DND-41 (cell line): Measurements from ENCODE around the gene RBMX.
"Not testable (repeated sequence)": the region's sequence is repeated elsewhere in the genome, so short reads cannot be mapped to it uniquely, and the experiment has no call there.

ENCODE experiments used
- ATAC-seq: fragments of 200-7000 bp; cut with Tn5 transposase; 3 replicates; pipeline ENCODE4 v1.9.1; 2021; ENCODE audit warnings: low read depth; ENCODE audit not compliant: insufficient read depth
- DNase-seq: peaks from one replicate; pipeline ENCODE4 v3.0.0-alpha.2; 2020
- H2AFZ ChIP-seq: 2 replicates; pipeline ENCODE4 v1.6.0; 2012; ENCODE audit warnings: low read depth, low read length
- H3K27ac ChIP-seq: 2 replicates; pipeline ENCODE4 v1.5.1; 2012; ENCODE audit warnings: low read length, inconsistent platforms
- H3K27me3 ChIP-seq: fragments of 200-600 bp; sonication (generic); 2 replicates; pipeline ENCODE4 v1.6.0; 2012; ENCODE audit warnings: low read length, mild to moderate bottlenecking, inconsistent platforms; ENCODE audit not compliant: insufficient read depth, poor library complexity
- H3K36me3 ChIP-seq: 2 replicates; pipeline ENCODE4 v1.5.1; 2012; ENCODE audit warnings: low read length, inconsistent platforms; ENCODE audit not compliant: insufficient read depth
- H3K4me1 ChIP-seq: 2 replicates; pipeline ENCODE4 v1.5.1; 2012; ENCODE audit warnings: mild to moderate bottlenecking, low read length; ENCODE audit not compliant: insufficient read depth
- H3K4me2 ChIP-seq: 2 replicates; pipeline ENCODE4 v1.6.0; 2012; ENCODE audit warnings: mild to moderate bottlenecking, moderate library complexity, low read length, inconsistent platforms; ENCODE audit not compliant: insufficient read depth
- H3K4me3 ChIP-seq, 2 experiments: fragments of 200-600 bp in 1 of 2; shearing (Covaris generic) in 1 of 2; 2 replicates each; pipeline ENCODE4 v1.5.1; 2012 to 2016; ENCODE audit warnings: inconsistent platforms in 2 of 2, low read length in 2 of 2, mild to moderate bottlenecking in 2 of 2, low read depth in 1 of 2, moderate library complexity in 1 of 2
- H3K79me2 ChIP-seq: 2 replicates; pipeline ENCODE4 v1.6.0; 2012; ENCODE audit warnings: low read length, inconsistent platforms; ENCODE audit not compliant: insufficient read depth
- H3K9ac ChIP-seq: 2 replicates; pipeline ENCODE4 v1.6.0; 2012; ENCODE audit warnings: low read depth, mild to moderate bottlenecking, inconsistent platforms, low read length, moderate library complexity
- H3K9me3 ChIP-seq: 2 replicates; pipeline ENCODE4 v1.5.1; 2012; ENCODE audit warnings: low read length, moderate library complexity, mild to moderate bottlenecking, inconsistent platforms; ENCODE audit not compliant: insufficient read depth, severe bottlenecking
- H4K20me1 ChIP-seq: 2 replicates; pipeline ENCODE4 v1.6.0; 2012; ENCODE audit warnings: low read length; ENCODE audit not compliant: insufficient read depth
- CTCF ChIP-seq: IDR thresholded peaks from 2 replicates; pipeline ENCODE4 v1.5.1; 2012; ENCODE audit warnings: borderline replicate concordance, low read length, moderate library complexity, mild to moderate bottlenecking; ENCODE audit not compliant: poor library complexity, severe bottlenecking; ENCODE audit errors: extremely low read depth
- EZH2 ChIP-seq: IDR thresholded peaks from 3 replicates; pipeline ENCODE4 v1.6.1; 2012; ENCODE audit warnings: borderline replicate concordance, low read depth, mild to moderate bottlenecking, moderate library complexity, low read length, inconsistent platforms; ENCODE audit not compliant: severe bottlenecking

The RBMX gene

DNA sequence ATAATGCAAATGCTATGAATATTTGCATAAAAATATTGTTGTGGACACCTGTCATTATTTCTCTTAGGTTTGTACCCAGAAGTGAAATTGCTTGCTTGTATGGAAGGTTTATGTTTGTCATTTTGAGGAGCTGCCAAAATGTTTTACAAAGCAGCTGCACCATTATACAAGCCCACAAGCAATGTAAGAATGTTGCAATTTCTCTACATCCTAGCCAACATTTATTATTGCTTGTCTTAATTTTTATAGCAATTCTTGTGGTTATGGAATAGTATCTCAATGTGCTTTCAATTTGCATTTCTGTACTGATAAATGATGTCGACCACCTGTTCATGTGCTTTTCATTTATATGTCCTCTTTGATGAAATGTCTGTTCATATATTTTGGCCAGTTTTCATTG is 18.7 kb upstream of the RBMX start:
- Histone ChIP-seq H3K4me3 (no peak overlapping the region), H3K4me1 (peaks cover 8% of the 10 kb centered on the region), H3K36me3 (no peaks in the 10 kb centered on the region), H3K4me2 (no peak overlapping the region), H2AFZ (no peak overlapping the region), H3K27me3 (no peaks in the 10 kb centered on the region), H3K9ac (no peak overlapping the region), H4K20me1 (no peaks in the 10 kb centered on the region), H3K79me2 (no peaks in the 10 kb centered on the region), H3K9me3 (no peaks in the 10 kb centered on the region), H3K27ac (no peak overlapping the region)
- DNase-seq (no peak), ATAC-seq (no peak)
- no peak for TF ChIP-seq CTCF
- TF ChIP-seq EZH2 = no peak

DNA sequence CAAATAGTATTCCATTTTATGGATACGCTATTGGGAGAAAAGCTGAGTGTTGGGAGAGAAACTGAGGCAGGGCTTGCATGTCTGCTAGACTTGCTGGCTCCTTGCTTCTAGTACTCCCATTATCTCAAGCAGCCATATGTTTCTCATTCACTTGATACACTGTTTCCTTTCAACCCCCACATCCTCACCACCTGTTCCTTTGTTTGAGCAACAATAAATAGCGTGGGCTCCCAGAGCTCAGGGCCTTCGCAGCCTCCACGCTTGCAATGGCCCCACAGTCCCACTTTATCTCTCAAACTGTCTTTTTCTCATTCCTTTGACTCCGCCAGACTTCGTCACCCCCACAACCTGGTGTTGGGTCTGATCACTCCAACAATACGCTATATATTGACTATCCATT is 18.2 kb upstream of the RBMX start:
- not testable (repeated sequence) for H3K9ac ChIP-seq, H3K4me2 ChIP-seq, H3K9me3 ChIP-seq, H2AFZ ChIP-seq, H3K27me3 ChIP-seq, H3K4me1 ChIP-seq, H4K20me1 ChIP-seq, H3K36me3 ChIP-seq, H3K4me3 ChIP-seq, H3K79me2 ChIP-seq, ATAC-seq, H3K27ac ChIP-seq
- peak; percentile 15 for DNase-seq

DNA sequence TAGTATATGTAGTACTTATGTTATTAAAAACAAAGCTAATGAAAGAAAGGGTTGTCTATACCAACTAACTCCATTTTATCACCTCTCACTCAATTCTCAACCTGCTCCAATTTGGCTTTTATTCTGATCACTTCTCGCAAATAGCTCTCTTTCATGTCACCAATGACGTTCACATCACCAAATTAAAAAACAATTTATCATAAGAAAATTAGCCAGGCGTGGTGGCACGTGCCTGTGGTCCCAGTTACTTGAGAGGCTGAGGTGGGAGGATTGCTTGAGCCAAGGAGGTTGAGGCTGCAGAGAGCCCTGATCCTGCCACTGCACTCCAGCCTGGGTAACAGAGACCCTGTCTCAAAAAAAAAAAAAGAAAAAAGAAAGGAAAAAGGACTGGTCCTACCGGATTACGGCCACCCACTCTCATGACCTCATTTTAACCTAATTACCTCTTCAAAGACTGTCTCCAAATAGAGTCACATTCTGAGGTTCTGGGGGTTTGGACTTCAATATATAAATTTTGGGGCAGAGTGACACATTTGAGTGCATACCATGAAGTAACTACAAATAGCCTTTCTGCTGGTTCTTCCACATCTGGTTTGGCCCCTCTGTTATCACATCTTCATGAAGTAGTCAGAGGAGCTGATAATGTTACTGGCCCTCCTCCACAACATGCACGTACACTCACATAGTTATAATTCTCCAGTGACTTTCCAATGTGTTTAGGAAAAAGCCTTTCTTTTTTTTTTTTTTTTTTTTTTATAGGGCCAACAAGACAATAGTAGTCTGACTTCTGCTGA is 15.8 kb upstream of the RBMX start:
- DNase-seq (no peak), ATAC-seq (no peak)
- Histone ChIP-seq H3K27ac (no peak overlapping the region), H3K4me3 (no peak overlapping the region), H3K79me2 (no peaks in the 10 kb centered on the region), H3K27me3 (no peaks in the 10 kb centered on the region), H3K36me3 (no peaks in the 10 kb centered on the region), H3K4me1 (peaks cover 8% of the 10 kb centered on the region), H3K9me3 (no peaks in the 10 kb centered on the region), H3K9ac (no peak overlapping the region), H3K4me2 (no peak overlapping the region), H4K20me1 (no peaks in the 10 kb centered on the region), H2AFZ (no peak overlapping the region)
- TF ChIP-seq EZH2 = no peak
- TF ChIP-seq CTCF = no peak

GRCh38 chrX:136892412-136892811 is 11.9 kb upstream of the RBMX start:
- Histone ChIP-seq H4K20me1 (no peaks in the 10 kb centered on the region), H3K4me3 (no peak overlapping the region), H3K9ac (no peak overlapping the region), H3K36me3 (no peaks in the 10 kb centered on the region), H3K27ac (no peak overlapping the region), H3K79me2 (no peaks in the 10 kb centered on the region), H3K27me3 (no peaks in the 10 kb centered on the region), H3K9me3 (no peaks in the 10 kb centered on the region), H3K4me1 (no peaks in the 10 kb centered on the region), H3K4me2 (no peak overlapping the region), H2AFZ (no peak overlapping the region)
- TF ChIP-seq EZH2 = no peak
- TF ChIP-seq CTCF = no peak
- ATAC-seq (no peak), DNase-seq (no peak)

DNA sequence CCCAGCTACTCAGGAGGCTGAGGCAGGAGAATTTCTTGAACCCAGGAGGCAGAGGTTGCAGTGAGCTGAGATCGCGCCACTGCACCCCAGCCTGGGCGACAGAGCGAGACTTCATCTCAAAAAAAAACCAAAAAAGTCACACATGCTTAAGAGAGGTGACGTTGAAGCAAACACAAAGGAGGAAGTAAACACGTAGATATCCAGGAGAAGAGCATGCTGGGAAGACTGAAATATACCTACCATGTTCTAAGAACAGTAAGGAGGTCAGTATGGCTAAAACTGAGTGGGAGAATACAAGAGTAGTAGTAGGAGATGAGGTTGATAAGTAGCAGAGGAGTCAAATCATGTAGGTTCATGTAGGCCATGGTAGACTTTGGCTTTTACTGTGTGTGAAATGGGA is 10.1 kb upstream of the RBMX start:
- peak overlapping the region; percentile 39 for H2AFZ ChIP-seq
- ATAC-seq, H3K27ac ChIP-seq, H3K9ac ChIP-seq, H3K9me3 ChIP-seq, H3K4me3 ChIP-seq, H4K20me1 ChIP-seq, DNase-seq, H3K36me3 ChIP-seq, H3K4me2 ChIP-seq, H3K27me3 ChIP-seq, H3K79me2 ChIP-seq: not testable (repeated sequence)
- peaks cover 11% of the 10 kb centered on the region for H3K4me1 ChIP-seq
